GM18519 (cell line): Measurements from ENCODE around the gene ELP2.
"Not testable (repeated sequence)": the region's sequence is repeated elsewhere in the genome, so short reads cannot be mapped to it uniquely, and the experiment has no call there.

ENCODE experiments used
- ATAC-seq: cut with Tn5 transposase; IDR thresholded peaks from one replicate; pipeline ENCODE4 v1.9.1; 2021; ENCODE audit warnings: mild to moderate bottlenecking, moderate library complexity; ENCODE audit not compliant: unreplicated experiment, low FRiP score

The ELP2 gene

GRCh38 chr18:36187193-36187825, 57.6 kb downstream of the ELP2 start, which contains the start of gene MOCOS:
TSS of gene MOCOS (plus strand) at chr18:36187497. CDS start at chr18:36187540, 43 bp downstream.
- ATAC-seq, result peak; percentile 61

- ATAC-seq, result no peak
Observed at GRCh38 chr18:36187826-36188721, 58.4 kb downstream of the ELP2 start.

- no peak for ATAC-seq
Observed at GRCh38 chr18:36188916-36189315, 59.2 kb downstream of the ELP2 start.

- no peak for ATAC-seq
Observed at GRCh38 chr18:36189486-36189885, 59.8 kb downstream of the ELP2 start.

- no peak for ATAC-seq
Observed at GRCh38 chr18:36191286-36191685, 61.6 kb downstream of the ELP2 start.

- ATAC-seq, result no peak
Observed at GRCh38 chr18:36191711-36192110, 62.0 kb downstream of the ELP2 start.

- no peak for ATAC-seq
Observed at GRCh38 chr18:36194600-36195315, 65.1 kb downstream of the ELP2 start.

- ATAC-seq, result no peak
Observed at GRCh38 chr18:36195427-36196122, 65.9 kb downstream of the ELP2 start.

GRCh38 chr18:36196238-36196995, 66.7 kb downstream of the ELP2 start:
- ATAC-seq, result no peak

- ATAC-seq, result no peak
Observed at GRCh38 chr18:36197511-36198166, 67.9 kb downstream of the ELP2 start.

GRCh38 chr18:36199691-36200295, 70.1 kb downstream of the ELP2 start:
- ATAC-seq, result no peak

GRCh38 chr18:36200354-36200771, 70.7 kb downstream of the ELP2 start:
- no peak for ATAC-seq

GRCh38 chr18:36201765-36202164, 72.1 kb downstream of the ELP2 start:
- ATAC-seq, result no peak

GRCh38 chr18:36203360-36203895, 73.7 kb downstream of the ELP2 start:
- no peak for ATAC-seq

- no peak for ATAC-seq
Observed at GRCh38 chr18:36205166-36205565, 75.5 kb downstream of the ELP2 start.

GRCh38 chr18:36207303-36207702, 77.6 kb downstream of the ELP2 start:
- ATAC-seq, result no peak

GRCh38 chr18:36207969-36208368, 78.3 kb downstream of the ELP2 start:
- ATAC-seq, result not testable (repeated sequence)

- no peak for ATAC-seq
Observed at GRCh38 chr18:36211612-36212065, 81.9 kb downstream of the ELP2 start.
